OCI-LY3 (cell line): Measurements from ENCODE around the gene WDR20.

Experiments used
- CTCF ChIP-seq: fragments of 200-600, 300-600 bp; sonication (generic); IDR thresholded peaks from 2 replicates; pipeline ENCODE4 v1.5.1; 2014; ENCODE audit warnings: antibody characterized with exemption, low read length, low read depth
- EZH2phosphoT487 ChIP-seq: fragments of 200-600 bp; shearing (Covaris generic); IDR thresholded peaks from 2 replicates; pipeline ENCODE4 v1.6.1; 2018; ENCODE audit warnings: antibody characterized with exemption, mixed run types, low read depth

- TF ChIP-seq CTCF (no peak), EZH2phosphoT487 (no peak)
Observed at GRCh38 chr14:102221026-102221425, 81.3 kb downstream of the WDR20 start.
